SK-N-SH treated with all-trans-retinoic acid at 6 μM for 48 hours (cell line): ENCODE data around the gene HK2.

Experiments used
- ATAC-seq: fragments of 200-7000 bp; cut with Tn5 transposase; 3 replicates; pipeline ENCODE4 v1.9.1; 2020; ENCODE audit warnings: mild to moderate bottlenecking, moderate library complexity
- ARNTL ChIP-seq: fragments of 450-650 bp; formaldehyde crosslinking; IDR thresholded peaks from 2 replicates; pipeline ENCODE4 v1.5.0; 2020; ENCODE audit warnings: low read depth, mild to moderate bottlenecking, moderate library complexity, borderline replicate concordance
- BACH2 ChIP-seq: fragments of 250-450 bp; sonication (Bioruptor Pico); IDR thresholded peaks from 2 replicates; pipeline ENCODE4 v1.9.0; 2021; ENCODE audit warnings: mild to moderate bottlenecking, borderline replicate concordance
- CSDC2 ChIP-seq: fragments of 250-450 bp; sonication (Bioruptor Pico); IDR thresholded peaks from 2 replicates; pipeline ENCODE4 v1.5.0; 2020; ENCODE audit warnings: mild to moderate bottlenecking, moderate library complexity
- CSRNP3 ChIP-seq: fragments of 250-450 bp; sonication (Bioruptor Pico); IDR thresholded peaks from 2 replicates; pipeline ENCODE4 v1.5.1; 2021; ENCODE audit warnings: mild to moderate bottlenecking, moderate library complexity
- ESRRG ChIP-seq: fragments of 250-450 bp; sonication (Bioruptor Pico); IDR thresholded peaks from 2 replicates; pipeline ENCODE4 v1.6.1; 2021; ENCODE audit warnings: mild to moderate bottlenecking
- GLIS3 ChIP-seq: fragments of 250-450 bp; sonication (Bioruptor Pico); IDR thresholded peaks from 2 replicates; pipeline ENCODE4 v1.5.0; 2020; ENCODE audit warnings: mild to moderate bottlenecking, moderate library complexity
- ISL1 ChIP-seq: fragments of 250-450 bp; sonication (Bioruptor Pico); IDR thresholded peaks from 2 replicates; pipeline ENCODE4 v2.1.2; 2022; ENCODE audit warnings: mild to moderate bottlenecking, moderate library complexity
- PPARA ChIP-seq: fragments of 250-450 bp; sonication (Bioruptor Pico); IDR thresholded peaks from 2 replicates; pipeline ENCODE4 v1.5.0; 2020; ENCODE audit warnings: mild to moderate bottlenecking, borderline replicate concordance
- RARB ChIP-seq: fragments of 250-450 bp; sonication (Bioruptor Pico); IDR thresholded peaks from 2 replicates; pipeline ENCODE4 v1.8.0; 2021; ENCODE audit warnings: mild to moderate bottlenecking, moderate library complexity
- SNAI2 ChIP-seq: fragments of 250-450 bp; sonication (Bioruptor Pico); IDR thresholded peaks from 2 replicates; pipeline ENCODE4 v1.5.0; 2020; ENCODE audit warnings: mild to moderate bottlenecking, moderate library complexity
- TCF4 ChIP-seq: fragments of 250-450 bp; sonication (Bioruptor Pico); IDR thresholded peaks from 2 replicates; pipeline ENCODE4 v1.8.0; 2021; ENCODE audit warnings: mild to moderate bottlenecking, moderate library complexity, borderline replicate concordance
- TOX ChIP-seq: fragments of 250-450 bp; sonication (Bioruptor Pico); IDR thresholded peaks from 2 replicates; pipeline ENCODE4 v1.8.0; 2021; ENCODE audit warnings: mild to moderate bottlenecking, moderate library complexity, borderline replicate concordance
- ZC3H10 ChIP-seq: fragments of 250-450 bp; sonication (Bioruptor Pico); IDR thresholded peaks from 2 replicates; pipeline ENCODE4 v1.5.1; 2021; ENCODE audit warnings: mild to moderate bottlenecking, moderate library complexity
- ZFP3 ChIP-seq: fragments of 250-450 bp; sonication (Bioruptor Pico); IDR thresholded peaks from 2 replicates; pipeline ENCODE4 v1.5.0; 2020; ENCODE audit warnings: mild to moderate bottlenecking, moderate library complexity
- ZFP30 ChIP-seq: fragments of 450-650 bp; formaldehyde crosslinking; IDR thresholded peaks from 2 replicates; pipeline ENCODE4 v1.5.0; 2022; ENCODE audit warnings: mild to moderate bottlenecking, moderate library complexity
- ZNF565 ChIP-seq: fragments of 450-650 bp; formaldehyde crosslinking; conservative IDR thresholded peaks from 2 replicates; pipeline ENCODE4 v1.5.0; 2020; ENCODE audit warnings: low read depth, mild to moderate bottlenecking, moderate library complexity
- ZNF70 ChIP-seq: fragments of 450-650 bp; formaldehyde crosslinking; IDR thresholded peaks from 2 replicates; pipeline ENCODE4 v1.5.0; 2020; ENCODE audit warnings: mild to moderate bottlenecking, moderate library complexity
- ZNF8 ChIP-seq: fragments of 450-650 bp; formaldehyde crosslinking; IDR thresholded peaks from 2 replicates; pipeline ENCODE4 v1.5.0; 2020; ENCODE audit warnings: mild to moderate bottlenecking, moderate library complexity
- TF ChIP-seq, protein P1 (sequence below): fragments of 250-450 bp; sonication (Bioruptor Pico); IDR thresholded peaks from 2 replicates; pipeline ENCODE4 v1.5.0; 2020; ENCODE audit warnings: mild to moderate bottlenecking, moderate library complexity
- TF ChIP-seq, protein P2 (sequence below): fragments of 250-450 bp; sonication (Bioruptor Pico); IDR thresholded peaks from 2 replicates; pipeline ENCODE4 v1.8.0; 2021; ENCODE audit warnings: low read depth, mild to moderate bottlenecking, moderate library complexity, borderline replicate concordance

HK2 gene

DNA sequence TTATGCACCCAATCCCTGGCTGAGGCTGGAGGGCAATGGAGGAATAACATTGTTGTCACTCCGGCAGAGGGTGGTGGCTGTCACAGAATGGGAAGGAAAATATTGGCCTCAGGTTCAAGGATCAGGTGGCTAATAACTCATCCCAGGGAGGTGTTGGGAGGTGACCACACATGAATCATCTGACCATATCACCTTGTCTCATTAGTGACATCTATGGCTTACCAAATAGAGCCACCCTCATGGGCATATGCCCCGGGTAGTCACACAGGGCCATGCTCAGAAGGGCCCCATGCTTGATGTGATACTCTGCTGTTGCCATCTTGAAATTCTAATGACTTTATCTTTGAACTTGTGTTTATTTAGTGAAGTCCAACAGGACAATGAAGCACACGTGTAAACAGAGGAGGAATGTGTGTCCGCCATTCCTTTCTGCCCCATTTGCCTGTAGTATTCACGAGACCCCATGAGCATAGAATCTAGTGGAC, 27.5 kb upstream of the HK2 start:
- TF ChIP-seq ISL1 (no peak), ZFP3 (CRISPR knock-in tag) (no peak), ZNF70 (no peak), SNAI2 (CRISPR knock-in tag) (no peak), RARB (no peak), GLIS3 (CRISPR knock-in tag) (no peak), CSRNP3 (CRISPR knock-in tag) (no peak), TCF4 (CRISPR knock-in tag) (no peak), ZNF8 (CRISPR knock-in tag) (no peak), ZFP30 (no peak), CSDC2 (CRISPR knock-in tag) (no peak), ESRRG (CRISPR knock-in tag) (no peak), TOX (CRISPR knock-in tag) (no peak), PPARA (no peak), BACH2 (no peak), ARNTL (CRISPR knock-in tag) (no peak)
- TF ChIP-seq, protein P1, sequence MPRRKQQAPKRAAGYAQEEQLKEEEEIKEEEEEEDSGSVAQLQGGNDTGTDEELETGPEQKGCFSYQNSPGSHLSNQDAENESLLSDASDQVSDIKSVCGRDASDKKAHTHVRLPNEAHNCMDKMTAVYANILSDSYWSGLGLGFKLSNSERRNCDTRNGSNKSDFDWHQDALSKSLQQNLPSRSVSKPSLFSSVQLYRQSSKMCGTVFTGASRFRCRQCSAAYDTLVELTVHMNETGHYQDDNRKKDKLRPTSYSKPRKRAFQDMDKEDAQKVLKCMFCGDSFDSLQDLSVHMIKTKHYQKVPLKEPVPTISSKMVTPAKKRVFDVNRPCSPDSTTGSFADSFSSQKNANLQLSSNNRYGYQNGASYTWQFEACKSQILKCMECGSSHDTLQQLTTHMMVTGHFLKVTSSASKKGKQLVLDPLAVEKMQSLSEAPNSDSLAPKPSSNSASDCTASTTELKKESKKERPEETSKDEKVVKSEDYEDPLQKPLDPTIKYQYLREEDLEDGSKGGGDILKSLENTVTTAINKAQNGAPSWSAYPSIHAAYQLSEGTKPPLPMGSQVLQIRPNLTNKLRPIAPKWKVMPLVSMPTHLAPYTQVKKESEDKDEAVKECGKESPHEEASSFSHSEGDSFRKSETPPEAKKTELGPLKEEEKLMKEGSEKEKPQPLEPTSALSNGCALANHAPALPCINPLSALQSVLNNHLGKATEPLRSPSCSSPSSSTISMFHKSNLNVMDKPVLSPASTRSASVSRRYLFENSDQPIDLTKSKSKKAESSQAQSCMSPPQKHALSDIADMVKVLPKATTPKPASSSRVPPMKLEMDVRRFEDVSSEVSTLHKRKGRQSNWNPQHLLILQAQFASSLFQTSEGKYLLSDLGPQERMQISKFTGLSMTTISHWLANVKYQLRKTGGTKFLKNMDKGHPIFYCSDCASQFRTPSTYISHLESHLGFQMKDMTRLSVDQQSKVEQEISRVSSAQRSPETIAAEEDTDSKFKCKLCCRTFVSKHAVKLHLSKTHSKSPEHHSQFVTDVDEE (CRISPR knock-in tag), result no peak
- TF ChIP-seq, protein P2, sequence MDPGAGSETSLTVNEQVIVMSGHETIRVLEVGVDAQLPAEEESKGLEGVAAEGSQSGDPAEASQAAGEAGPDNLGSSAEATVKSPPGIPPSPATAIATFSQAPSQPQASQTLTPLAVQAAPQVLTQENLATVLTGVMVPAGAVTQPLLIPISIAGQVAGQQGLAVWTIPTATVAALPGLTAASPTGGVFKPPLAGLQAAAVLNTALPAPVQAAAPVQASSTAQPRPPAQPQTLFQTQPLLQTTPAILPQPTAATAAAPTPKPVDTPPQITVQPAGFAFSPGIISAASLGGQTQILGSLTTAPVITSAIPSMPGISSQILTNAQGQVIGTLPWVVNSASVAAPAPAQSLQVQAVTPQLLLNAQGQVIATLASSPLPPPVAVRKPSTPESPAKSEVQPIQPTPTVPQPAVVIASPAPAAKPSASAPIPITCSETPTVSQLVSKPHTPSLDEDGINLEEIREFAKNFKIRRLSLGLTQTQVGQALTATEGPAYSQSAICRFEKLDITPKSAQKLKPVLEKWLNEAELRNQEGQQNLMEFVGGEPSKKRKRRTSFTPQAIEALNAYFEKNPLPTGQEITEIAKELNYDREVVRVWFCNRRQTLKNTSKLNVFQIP (CRISPR knock-in tag), result no peak
- TF ChIP-seq, all 23 proteins: peak for 0
- no peak for ATAC-seq

- TF ChIP-seq TCF4 (CRISPR knock-in tag) (no peak), PPARA (no peak), ZNF565 (CRISPR knock-in tag) (no peak), RARB (no peak), GLIS3 (CRISPR knock-in tag) (no peak), ESRRG (CRISPR knock-in tag) (no peak), ZFP30 (no peak), SNAI2 (CRISPR knock-in tag) (no peak), ISL1 (no peak)
- TF ChIP-seq, protein P2 (CRISPR knock-in tag), result no peak
- ATAC-seq, result no peak
Observed at GRCh38 chr2:74806920-74807319, 27.0 kb upstream of the HK2 start.

GRCh38 chr2:74812787-74813590, 20.9 kb upstream of the HK2 start:
- ATAC-seq, result no peak
- TF ChIP-seq ZNF565 (CRISPR knock-in tag), result no peak
- TF ChIP-seq ZNF70, result no peak
- TF ChIP-seq, protein P1 (CRISPR knock-in tag), result no peak
- TF ChIP-seq SNAI2 (CRISPR knock-in tag), result no peak
- no peak for TF ChIP-seq ZC3H10 (CRISPR knock-in tag)
- TF ChIP-seq TOX (CRISPR knock-in tag), result no peak
- TF ChIP-seq ZNF8 (CRISPR knock-in tag), result no peak
- no peak for TF ChIP-seq ZFP3 (CRISPR knock-in tag)
